Inferior parietal cortex (tissue), 1 donor: Measurements from ENCODE around the gene DLG4.

Experiments used
- DNase-seq: peaks from one replicate; pipeline ENCODE4 v3.0.0-alpha.2; 2016; ENCODE audit errors: extremely low spot score

The DLG4 gene

DNA sequence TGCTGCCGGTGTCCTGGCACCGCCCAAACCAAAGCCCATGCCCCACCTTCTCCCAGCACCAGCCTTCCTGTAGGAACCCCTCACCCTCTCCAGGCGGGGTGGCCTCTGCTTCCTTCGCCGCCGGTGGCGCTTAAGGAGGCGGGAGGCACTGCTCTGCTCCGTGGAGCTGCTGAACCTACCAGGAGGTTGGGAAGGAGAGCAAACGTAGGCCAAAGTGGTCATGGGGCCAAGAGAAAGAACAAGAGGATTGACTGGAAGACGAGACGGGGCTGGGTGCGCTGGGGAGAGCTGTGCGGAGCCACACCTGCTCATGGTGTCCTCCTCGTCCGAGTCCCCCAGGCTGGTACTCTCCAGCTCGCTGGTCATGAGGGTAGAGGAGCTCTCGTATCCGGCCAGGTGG, 9.9 kb upstream of the DLG4 start:
- DNase-seq = no peak

DNA sequence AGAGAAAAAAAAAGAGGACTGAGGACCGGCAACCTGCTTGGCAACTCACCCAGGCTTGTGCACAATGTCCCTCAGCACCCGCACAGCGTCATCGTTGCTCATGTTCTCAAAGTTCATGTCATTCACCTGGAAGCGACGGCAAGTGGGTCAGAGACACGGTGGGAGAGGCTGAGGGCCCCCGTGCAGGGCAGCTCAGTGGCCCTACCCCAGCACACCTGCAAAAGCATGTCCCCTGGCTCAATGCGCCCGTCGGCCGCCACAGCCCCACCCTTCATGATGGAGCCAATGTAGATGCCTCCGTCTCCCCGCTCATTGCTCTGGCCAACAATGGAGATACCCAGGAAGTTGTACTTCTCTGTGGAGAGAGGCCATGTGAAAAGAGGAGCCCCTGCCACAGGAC, 9.3 kb upstream of the DLG4 start:
- no peak for DNase-seq

DNA sequence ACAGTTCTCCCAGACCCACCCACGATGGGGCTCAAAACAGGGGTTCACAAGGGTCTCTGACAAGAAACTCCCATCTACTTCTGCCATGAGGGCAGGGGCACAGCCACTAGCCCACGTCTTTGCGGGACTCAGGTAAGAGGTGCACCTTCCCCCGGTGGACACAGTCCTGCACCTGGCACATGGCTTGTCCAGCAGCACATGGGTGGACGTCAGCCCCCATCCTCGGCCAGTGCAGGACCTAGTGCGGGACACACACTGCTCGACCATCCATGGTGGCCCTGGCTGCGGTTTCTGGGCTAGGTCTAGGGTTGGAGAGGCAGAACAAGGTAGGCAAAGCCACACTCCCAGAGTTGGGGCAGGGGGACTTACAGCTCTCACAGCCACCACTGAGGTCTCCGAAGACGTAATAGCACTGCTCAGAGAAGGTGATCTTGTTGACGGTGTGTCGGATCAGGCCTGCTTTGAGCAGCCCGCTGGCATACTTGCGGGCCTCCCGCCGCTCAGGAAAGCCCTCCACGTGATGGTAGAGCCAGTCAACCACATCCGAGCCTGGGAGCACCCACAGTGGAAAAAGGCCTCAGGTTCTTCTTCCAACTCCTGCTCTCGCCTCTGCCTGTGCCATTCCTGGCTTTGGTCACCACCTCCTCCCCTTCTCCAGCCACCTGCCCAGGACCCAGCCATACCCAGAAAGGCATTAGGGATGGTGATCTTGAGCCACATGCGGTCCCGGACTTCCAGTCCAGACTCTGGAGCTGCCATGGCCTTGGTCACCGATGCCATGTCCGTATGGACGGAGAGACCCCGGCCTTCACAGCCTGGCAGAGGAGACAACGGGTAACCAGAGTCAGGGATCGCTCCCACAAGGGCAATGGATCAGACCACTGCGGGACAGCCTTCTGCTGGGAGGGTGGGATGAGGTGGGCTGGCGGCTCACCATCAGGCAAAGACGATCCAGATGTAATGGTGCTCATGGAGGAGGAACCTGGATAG, 7.4 kb upstream of the DLG4 start:
- DNase-seq = no peak

DNA sequence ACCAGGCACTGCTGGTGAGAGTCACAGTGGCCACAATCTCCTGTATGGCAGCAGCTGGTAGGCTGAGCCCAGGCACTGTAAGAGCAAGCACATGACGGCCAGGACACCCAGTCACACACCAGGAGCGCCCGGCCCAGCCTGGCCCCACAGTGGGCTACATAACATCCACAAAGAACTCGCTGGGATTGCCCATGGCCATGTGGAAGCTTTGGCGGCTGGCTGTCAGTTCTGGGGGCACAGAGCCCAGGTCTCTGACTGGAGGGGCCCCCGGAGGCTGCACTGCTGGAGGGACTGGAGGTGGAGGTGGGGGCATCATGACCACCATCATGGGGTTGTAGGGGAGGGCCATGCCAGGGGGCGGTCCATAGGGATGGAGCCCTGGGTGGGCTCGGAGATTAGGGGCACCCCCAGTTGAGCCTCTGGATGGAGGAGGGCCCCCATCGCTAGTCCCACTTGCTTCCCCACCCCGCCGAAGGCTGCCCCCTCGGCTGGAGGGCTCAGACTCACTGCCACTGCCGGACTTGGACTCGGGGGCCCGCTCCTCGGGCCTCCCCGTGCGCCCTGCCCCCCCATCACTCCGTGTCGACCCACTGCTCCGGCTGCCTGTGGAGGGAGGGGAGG, 6.2 kb upstream of the DLG4 start:
- no peak for DNase-seq

DNA sequence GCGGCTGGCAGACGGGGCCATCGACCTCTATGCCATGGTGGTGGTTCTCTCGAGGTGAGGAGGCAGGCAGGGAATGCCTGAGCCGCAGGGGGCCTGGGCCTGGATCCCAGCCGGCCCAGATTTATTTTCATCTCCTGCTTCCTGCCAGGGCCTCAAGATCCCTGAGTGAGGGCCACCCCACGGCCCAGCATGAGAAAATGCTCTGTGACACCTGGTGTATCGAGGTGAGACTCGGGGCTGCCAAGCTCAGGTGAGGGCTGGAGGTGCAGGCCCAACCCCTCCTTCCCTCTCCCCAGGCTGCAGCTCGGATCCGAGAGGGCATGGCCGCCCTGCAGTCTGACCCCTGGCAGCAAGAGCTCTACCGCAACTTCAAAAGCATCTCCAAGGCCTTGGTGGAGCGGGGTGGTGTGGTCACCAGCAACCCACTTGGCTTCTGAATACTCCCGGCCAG, 5.0 kb upstream of the DLG4 start:
- no peak for DNase-seq

DNA sequence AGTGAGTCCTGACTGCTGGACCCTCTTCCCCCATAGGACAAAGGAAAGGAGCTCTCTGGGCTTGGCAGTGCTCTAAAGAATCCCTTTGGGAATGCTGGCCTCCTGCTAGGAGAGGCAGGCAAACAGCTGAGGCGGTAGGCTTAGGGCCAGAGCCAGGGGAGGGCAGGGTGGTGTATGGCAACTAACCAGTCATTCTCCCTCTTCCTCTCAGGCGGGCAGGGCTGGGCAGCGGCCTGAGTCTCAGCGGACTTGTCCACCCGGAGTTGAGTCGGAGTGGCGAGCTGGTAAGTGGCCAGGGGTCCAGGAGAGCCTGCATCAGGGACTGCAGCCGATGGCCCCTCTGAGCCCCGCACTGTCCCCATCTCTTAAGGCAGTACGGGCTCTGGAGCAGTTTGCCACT, 4.5 kb upstream of the DLG4 start:
- DNase-seq = no peak

DNA sequence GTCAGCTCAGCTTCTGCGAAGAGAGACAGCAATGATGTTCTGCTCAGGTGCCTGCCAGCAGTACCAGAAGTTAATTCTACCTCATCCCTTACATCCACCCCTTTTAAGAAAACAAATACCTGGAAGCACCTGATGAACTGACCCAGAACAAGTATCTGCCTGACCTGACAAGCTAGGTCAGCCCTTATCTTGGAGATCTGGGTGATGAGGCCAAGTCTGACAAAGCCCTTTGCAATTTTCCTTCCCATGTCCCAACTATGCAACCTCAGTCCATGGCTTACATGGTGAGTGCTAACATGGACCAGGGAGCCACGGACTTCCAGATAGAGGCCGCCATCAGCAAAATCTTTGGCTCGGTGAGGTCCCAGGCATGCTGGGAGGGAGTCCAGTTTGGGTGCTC, 3.7 kb upstream of the DLG4 start:
- no peak for DNase-seq

DNA sequence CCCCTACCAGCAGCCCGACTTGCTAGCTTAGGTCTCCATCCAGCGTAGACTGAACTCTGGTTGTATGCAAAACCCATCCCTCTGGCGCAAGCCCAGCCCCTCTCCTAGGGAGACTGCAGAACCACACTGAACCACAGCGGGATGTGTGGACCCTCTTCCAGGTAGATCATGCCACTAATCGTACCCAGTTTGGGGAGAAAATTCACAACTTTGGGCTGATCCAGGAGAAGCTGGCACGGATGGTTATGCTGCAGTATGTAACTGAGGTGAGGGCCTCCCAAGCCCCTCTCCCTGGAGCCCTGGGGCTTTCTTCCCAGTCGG, 3.3 kb upstream of the DLG4 start:
- no peak for DNase-seq

DNA sequence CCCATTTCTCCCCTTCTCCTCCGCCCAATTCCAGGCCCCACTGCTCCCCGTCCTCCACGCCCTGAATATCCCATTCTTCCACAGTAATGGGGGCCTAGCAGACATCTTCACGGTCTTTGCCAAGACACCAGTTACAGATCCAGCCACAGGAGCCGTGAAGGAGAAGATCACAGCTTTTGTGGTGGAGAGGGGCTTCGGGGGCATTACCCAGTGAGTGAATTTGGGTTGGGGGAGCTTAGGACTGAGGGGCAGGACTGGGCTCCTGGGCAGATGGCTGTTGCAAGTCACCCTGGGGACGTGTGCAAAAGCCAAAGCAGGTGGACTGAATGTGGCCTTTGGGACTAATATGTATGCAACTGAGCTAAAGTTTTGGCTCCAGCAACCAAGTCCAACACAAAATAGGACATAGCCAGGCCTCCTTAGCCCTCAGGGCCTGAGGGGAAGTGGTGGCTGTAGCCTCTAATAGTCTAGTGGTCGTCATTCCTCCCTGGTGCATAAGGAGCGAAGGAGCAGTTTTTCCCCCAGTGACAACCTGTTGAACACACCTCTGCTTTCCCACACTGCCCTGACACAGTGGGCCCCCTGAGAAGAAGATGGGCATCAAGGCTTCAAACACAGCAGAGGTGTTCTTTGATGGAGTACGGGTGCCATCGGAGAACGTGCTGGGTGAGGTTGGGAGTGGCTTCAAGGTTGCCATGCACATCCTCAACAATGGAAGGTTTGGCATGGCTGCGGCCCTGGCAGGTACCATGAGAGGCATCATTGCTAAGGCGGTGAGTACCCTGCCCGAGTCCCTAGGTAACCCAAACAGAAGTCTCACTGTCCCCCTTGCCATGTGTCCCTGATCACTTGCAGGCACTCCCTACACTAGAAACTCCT, 2.7 kb upstream of the DLG4 start:
- no peak for DNase-seq

DNA sequence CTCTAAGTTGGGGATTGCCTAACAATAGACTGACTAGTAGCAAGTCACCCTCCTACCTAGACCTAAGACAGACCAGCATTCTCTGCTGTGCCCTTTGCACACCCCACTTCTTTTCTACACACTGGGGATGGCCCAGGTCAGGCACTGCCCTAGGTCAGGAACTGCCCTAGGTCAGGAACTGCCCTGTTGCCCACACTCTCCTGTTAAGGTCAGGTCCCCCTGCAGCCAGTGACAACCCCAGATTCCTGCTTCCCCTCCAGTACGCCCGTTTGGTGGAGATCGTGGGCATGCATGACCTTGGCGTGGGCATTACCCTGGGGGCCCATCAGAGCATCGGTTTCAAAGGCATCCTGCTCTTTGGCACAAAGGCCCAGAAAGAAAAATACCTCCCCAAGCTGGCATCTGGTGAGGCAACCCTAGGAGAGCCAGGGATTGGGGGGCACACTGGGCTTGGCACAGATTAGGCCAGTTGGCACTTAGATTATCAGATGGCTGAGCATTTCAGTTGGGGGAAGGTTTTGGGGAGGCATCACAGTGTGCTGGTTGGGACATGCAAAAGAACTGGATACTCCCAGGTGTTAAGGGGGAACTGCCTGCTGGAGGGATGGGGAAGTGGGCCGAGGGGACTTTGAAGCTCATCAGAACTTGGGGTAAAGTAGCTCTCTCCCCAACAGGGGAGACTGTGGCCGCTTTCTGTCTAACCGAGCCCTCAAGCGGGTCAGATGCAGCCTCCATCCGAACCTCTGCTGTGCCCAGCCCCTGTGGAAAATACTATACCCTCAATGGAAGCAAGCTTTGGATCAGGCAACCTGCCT, 1.8 kb upstream of the DLG4 start:
- no peak for DNase-seq

DNA sequence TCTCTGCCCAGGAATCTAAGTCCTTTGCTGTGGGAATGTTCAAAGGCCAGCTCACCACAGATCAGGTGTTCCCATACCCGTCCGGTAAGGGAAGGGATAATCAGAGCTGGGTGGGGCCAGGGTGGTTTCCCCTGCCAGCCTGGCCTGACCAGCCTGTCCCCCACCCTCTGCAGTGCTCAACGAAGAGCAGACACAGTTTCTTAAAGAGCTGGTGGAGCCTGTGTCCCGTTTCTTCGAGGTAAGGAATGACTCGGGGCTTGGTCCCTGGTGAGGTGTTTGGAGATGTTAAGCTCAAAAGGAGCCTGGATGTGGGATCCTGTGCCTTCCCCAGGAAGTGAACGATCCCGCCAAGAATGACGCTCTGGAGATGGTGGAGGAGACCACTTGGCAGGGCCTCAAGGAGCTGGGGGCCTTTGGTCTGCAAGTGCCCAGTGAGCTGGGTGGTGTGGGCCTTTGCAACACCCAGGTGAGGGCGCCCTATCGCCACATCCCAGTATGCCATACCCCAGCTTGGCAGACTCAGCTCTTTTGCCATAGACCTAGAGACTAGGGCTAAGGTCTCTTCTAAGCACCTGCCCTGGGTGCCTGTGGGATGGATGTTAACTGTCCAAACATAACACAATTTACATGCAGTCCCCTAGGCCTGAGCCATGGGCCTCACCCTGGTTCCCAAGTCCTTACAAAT, 1.1 kb upstream of the DLG4 start:
- no peak for DNase-seq

DNA sequence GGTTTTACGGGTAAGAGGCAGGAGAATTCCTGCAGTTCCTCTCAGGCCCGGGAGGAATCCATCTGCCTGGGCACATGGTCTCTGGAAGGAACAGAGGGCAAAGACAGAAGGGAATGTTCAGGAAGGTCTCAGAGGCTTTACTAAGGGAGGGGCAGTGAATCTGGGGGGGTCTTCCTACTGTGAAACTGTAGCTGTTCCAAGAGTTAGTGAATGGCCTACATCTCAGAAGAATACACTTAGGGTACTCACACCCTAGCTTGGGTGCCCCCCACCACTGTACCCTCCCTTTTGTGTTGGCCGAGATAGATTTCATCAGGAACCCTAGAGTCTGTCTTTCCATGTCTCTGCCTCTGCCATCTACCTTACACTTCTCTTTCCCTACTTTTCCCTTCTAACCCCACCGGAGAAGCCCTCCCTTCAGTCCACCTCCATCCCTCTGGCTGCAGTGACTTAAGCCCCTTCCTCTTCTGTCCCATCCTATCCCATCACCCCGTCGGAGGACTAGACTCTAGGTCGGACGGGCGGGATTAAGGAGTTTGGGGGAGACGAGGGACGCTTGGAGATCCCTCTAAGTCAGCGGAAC, 316 bp downstream of the DLG4 start:
- DNase-seq = no peak

DNA sequence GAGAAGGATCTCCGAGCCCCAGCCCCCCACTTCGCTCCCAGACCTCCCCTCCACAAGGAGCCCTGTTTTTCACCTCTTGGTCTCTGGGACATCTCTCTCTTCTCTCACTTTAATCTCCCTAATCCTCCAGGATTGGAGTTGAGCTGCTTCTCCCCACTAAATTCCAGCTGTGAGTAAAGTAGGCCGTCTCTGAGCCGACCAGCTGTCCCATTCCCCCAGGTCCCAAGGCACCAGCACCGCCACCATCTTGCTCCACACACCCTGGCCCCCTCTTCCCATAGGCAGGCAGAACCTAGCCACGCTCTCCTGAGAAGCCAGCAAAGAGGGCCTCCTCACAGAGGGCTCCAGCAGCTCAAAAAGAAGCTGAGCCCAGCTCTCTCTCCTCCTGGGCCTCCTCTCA, 878 bp downstream of the DLG4 start:
- DNase-seq = no peak

DNA sequence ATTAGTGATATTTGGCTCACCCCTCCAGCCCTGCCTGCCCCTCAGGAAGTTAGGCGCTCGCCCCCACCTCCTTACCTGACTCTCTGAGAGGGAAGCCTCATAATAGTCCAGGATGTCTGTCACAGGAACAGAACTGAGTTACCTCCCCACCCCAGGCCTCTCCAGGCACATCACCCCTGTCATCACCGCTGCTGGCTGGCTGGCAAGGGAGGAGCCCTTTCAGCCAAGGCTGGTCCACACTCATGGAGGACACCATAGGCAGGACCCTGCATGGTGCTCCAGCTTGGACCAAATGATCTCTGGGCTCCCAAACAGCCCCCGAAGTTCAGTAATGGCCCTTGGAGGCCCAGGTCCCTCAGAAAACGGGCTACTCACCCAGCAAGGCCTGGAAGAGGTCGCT, 1.5 kb downstream of the DLG4 start:
- DNase-seq = no peak

DNA sequence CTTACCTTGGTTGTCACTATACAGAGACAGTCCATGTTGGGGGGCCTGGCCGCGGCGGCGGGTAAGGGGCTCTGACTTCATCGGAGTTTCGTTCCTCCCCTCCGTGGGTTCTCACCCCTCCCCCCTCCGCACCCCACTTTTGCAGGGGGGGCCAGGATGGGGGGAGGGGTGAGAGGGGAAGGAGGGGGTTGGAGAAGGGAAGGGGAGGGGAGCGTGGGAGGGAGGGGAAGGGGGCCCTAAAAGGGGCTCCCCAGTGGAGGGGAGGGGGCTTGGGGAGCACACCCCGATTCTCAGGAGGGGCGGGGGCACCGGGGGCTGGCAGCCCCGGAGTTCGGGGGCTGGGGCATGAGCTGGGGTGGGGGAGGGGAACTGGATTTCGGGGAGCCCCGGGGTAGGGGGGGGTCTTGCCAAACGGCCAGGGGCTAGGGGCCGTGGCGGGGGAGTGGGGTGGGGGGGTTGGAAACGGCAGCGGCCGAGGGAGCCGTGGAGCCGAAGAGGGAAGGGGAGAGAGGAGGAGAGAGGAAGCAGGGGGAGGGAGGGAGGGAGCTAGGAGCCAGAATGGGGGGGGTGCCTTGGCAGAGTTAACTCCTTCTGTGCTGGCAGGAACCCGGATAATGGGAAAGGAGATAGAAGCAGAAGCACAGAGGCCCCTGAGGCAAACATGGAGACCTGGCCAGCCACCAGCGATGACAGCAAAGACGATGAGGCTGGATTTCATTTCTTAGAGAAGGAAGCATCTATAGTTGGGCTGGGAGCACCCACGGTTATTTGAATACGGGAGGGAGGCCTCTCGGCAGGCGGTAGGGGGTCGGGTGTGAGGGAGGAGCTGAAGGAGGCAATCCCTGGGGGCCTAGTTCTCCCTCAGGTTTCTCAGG, 2.3 kb downstream of the DLG4 start:
- no peak for DNase-seq

DNA sequence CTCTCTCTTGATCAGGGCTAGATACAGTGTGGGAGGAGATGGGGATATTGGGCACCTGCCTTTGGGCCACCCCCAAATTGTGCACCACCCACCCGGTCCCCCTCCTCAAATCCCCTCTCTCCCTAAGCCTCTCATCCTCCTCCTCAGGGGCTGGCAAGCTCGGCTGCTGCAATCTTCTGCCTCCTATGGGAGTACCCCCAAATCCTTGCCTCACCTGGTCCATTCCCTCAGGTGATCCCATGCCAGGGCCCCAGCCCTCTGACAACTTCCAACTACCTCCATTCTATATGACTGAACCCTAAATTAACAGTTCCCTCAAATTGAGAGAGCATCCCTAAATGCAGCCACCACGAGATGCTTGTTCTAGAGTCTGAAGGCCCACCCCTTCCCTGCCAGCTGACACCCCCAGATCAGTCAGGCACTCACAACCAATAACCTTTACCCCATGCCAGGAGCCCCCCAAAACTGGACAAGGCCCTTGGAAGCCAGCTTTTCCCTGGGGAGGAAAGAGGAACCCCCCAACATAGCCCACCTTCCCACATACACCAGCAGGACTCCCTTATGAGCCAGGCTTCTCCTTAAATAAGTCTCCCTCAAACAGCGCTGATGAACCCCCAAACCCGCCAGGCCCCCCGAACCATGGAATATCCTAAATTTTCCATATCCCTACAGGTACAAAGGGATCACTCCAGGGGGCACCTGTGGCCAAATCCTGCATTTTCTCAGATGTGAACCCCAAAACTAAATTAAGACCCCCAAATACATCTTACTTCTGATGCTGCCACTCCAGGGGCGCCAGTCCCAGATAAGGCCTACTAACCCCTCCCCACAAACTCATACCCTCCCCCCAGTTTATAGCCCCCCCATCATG, 3.2 kb downstream of the DLG4 start:
- no peak for DNase-seq

DNA sequence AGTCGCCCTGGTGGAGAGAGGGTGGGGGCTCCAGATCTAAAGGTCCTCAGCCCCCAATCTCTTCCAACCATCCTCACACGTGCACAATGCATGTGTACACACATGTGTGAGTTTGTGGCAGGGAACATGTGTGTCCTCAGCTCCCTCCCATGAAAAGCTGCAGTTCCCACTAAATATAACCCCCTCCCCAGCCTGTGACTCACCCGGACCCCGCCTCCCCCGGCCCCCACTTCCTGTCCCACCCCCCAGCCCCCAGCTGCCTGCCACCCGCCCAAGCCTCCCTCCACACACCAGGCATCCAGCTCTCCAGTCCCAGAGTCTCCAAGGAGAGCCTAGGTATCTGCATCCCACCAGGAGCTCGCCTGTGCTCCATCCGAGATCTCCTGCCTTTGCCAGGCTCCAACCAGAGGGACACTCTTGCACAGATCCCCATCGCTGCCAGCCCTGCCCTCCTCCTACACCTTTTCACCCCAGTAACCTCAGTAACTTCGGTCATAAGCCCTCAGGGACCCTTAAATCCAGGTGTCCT, 3.9 kb downstream of the DLG4 start:
- DNase-seq = no peak

DNA sequence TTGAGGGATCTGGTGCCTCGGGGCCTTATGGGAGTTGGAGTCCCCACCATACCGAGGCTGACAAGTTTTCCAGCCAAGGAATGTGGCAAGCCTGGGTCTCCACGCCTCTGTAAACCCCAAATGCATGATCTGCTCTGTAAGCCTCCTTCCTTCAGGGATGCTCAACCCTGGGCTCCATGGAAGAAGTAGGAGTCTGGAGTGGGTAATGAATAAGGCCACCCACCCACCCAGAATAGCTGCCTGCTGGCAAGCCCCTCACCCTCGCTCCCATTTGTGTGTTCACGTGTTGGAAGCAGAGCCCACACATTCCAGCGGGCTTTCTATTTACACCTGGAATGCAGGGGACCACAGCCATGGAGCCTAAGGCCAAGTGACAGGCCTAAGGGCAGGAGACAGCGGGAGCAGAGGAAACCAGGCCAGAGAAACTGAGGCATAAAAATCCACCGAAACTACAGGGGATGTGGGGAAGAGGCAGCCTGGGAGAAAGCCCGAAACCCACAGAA, 4.4 kb downstream of the DLG4 start:
- DNase-seq = no peak
